Ishikawa (cell line): Measurements from ENCODE around the gene PLA2G1B.

Experiments used
- CEBPB ChIP-seq: IDR thresholded peaks from 2 replicates; pipeline ENCODE4 v1.6.1; 2012
- EGR1 ChIP-seq: IDR thresholded peaks from 2 replicates; pipeline ENCODE4 v1.6.1; 2012
- EP300 ChIP-seq: IDR thresholded peaks from 2 replicates; pipeline ENCODE4 v1.6.1; 2012; ENCODE audit warnings: borderline replicate concordance
- FOXM1 ChIP-seq: IDR thresholded peaks from 2 replicates; pipeline ENCODE4 v1.6.1; 2012; ENCODE audit warnings: low read depth, borderline replicate concordance
- MAX ChIP-seq: IDR thresholded peaks from 2 replicates; pipeline ENCODE4 v1.6.1; 2012
- NFIC ChIP-seq: IDR thresholded peaks from 2 replicates; pipeline ENCODE4 v1.6.1; 2012
- RAD21 ChIP-seq: IDR thresholded peaks from 2 replicates; pipeline ENCODE4 v1.6.1; 2012; ENCODE audit warnings: low read depth
- TAF1 ChIP-seq: IDR thresholded peaks from 2 replicates; pipeline ENCODE4 v1.6.1; 2012; ENCODE audit warnings: low read depth, mild to moderate bottlenecking
- TEAD4 ChIP-seq: IDR thresholded peaks from 2 replicates; pipeline ENCODE4 v1.6.1; 2012
- YY1 ChIP-seq: IDR thresholded peaks from 2 replicates; pipeline ENCODE4 v1.6.1; 2012; ENCODE audit warnings: low read depth
- ZBTB7A ChIP-seq: IDR thresholded peaks from 2 replicates; pipeline ENCODE4 v1.6.1; 2012; ENCODE audit warnings: low read depth

- no peak for TF ChIP-seq TEAD4
- TF ChIP-seq MAX: no peak
- no peak for TF ChIP-seq NFIC
- no peak for TF ChIP-seq EGR1
- no peak for TF ChIP-seq EP300
- no peak for TF ChIP-seq CEBPB
- TF ChIP-seq YY1: no peak
- TF ChIP-seq FOXM1: no peak
- no peak for TF ChIP-seq ZBTB7A
- no peak for TF ChIP-seq RAD21
- TF ChIP-seq TAF1: no peak
Measured at GRCh38 chr12:120366341-120366705, 38.7 kb upstream of the PLA2G1B start.
